GM12872 (cell line): ENCODE measurements around the gene UBE2C.

Source experiments
- TF ChIP-seq, protein P1 (sequence below): IDR thresholded peaks from 3 replicates; pipeline ENCODE4 v1.5.1; 2011; ENCODE audit warnings: low read depth, mild to moderate bottlenecking, low read length, moderate library complexity; ENCODE audit not compliant: insufficient read depth

The UBE2C gene

DNA sequence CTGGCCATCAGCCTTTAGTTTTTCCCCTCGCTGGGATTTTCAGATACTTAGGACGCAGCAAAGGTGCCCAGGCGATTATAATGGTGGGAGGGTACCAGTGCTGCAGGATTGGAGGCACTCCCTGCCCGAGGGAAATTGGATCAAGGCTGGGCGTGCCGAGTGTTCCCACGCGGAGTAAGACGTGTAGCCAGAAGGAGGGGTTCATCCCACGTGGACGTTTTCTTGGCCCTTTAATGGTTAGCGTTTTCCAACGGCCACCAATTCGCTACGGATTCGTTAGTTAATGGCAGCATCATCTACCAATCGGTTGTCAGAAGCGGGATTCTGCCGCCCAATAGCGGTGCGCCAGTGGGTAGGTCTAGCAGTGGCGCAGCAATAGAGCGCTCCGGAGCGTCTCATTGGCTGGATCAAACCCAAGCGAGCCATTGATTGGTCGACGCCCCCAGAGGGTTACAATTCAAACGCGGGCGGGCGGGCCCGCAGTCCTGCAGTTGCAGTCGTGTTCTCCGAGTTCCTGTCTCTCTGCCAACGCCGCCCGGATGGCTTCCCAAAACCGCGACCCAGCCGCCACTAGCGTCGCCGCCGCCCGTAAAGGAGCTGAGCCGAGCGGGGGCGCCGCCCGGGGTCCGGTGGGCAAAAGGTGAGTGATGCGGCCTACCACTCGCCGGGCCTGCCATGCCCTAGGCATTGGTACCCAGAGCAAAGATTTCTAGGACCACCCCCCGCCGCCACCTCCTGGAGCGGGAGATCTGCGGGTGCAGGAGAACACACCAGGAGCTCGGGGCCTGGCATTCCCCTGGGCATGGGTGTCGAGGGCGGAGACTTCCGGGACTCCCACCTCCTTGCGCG, at the start of gene UBE2C:
Gene UBE2C, plus strand, starts transcription at position 488 of the 849 bp plus-strand sequence. Its CDS starts 52 bp downstream, at position 540.
- TF ChIP-seq, protein P1, sequence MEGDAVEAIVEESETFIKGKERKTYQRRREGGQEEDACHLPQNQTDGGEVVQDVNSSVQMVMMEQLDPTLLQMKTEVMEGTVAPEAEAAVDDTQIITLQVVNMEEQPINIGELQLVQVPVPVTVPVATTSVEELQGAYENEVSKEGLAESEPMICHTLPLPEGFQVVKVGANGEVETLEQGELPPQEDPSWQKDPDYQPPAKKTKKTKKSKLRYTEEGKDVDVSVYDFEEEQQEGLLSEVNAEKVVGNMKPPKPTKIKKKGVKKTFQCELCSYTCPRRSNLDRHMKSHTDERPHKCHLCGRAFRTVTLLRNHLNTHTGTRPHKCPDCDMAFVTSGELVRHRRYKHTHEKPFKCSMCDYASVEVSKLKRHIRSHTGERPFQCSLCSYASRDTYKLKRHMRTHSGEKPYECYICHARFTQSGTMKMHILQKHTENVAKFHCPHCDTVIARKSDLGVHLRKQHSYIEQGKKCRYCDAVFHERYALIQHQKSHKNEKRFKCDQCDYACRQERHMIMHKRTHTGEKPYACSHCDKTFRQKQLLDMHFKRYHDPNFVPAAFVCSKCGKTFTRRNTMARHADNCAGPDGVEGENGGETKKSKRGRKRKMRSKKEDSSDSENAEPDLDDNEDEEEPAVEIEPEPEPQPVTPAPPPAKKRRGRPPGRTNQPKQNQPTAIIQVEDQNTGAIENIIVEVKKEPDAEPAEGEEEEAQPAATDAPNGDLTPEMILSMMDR = no peak

DNA sequence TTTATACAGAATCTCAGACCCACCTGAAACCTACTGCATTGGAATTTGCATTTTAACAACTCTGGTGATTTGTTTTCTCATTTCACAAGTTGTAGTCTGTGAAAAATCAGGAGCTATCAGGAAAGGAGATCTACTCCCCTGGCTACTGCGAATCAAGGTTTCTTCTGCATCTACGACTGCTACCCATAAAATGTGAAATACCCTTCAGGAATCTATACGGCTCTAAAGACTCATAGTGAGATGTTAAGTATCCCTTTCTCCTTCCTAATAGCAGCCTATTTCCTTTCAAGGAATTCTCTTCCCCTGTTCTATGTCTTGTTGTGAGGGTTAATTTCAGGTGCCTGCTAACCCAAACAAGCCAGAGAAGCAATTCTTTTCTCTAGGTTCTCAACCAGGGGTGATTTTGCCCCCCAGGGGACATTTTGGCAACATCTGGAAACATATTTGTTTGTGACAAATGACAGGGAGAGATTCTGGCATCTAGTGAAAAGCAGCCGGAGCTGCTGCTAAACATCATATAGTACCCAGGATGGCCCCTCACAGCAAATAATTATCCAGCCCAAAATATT, 47.1 kb upstream of the UBE2C start:
- TF ChIP-seq, protein P1 = no peak

DNA sequence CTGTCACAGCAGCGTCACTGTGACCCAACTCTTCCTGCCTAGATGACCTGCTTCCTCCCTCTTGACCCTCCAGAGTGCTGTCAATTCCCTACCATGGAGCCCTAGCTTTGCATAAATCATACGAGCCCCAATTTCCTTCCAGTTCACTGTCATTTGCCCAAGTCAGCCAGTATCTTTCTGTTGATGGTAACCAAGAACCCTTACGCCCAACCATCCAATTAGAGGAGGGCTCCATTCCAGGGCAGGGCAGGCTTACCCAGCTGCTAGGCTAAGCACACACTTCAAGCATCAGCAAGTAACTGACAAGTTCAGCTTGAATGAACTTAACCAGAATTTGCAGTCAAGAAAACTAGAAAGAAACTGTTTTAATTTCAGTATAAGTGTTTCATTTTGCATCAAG, 46.5 kb upstream of the UBE2C start:
- TF ChIP-seq, protein P1 = no peak

DNA sequence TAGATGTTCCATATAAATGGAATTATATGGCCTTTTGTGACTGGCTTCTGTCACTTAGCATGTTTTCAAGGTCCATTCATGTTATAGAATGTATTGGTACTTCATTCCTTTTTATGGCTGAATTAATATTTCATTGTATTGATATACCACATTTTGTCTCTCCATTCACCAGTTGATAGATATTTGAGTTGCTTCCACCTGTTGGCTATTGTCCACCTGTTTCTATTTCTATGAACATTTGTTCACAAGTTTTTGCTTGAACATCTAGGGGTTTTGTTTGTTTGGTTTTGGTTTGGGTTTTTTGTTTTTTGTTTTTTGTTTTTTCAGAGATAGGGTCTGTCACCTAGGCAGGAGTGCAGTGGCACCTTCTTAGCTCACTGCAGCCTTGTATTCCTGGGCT, 44.0 kb upstream of the UBE2C start:
- TF ChIP-seq, protein P1 = no peak

DNA sequence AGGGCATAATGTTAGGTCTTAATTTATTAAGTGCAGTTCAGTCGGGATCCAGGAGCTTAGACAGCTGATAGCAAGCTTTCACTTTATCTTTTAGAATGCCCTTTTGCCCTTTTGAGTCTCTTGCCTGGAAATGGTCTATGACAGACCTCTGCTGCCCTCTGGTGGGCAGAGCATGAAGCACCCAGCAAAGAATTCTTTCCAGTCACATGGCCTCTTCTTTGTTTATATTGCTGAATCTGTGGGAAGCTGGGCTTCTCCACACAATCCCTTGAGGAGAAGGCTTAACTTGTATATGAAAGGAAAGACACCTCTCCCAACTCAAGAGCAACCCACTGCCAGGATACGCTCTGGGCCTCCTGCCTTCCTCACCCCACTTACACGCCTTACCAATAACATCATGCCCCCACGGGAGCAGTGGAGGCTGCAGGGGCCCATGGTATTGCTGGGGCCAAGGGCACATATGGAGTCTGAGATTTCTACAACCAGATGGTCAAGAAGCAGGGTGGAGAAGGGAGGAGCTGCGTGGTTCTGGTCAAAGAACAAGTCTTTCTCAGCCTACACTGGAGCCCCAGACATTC, 41.2 kb upstream of the UBE2C start:
- TF ChIP-seq, protein P1 = peak; percentile 91

DNA sequence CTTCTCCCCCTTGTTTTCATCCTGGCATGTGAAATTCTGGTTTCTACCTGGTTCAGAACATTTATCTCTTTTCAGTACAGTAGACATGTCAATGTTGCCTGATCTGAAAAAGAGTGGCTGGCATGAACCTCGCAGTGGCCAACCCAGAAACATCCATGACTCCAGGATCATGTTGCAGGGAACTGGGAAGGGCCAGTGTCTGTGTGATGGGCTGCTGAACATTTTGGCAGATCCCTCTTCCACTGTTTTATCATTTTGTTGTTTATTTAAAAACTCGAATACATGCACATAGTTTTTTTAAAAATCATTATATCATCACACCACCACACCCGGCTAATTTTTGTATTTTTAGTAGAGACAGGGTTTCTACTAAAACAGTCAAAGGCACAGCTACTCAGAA, 39.8 kb upstream of the UBE2C start:
- TF ChIP-seq, protein P1 = no peak

DNA sequence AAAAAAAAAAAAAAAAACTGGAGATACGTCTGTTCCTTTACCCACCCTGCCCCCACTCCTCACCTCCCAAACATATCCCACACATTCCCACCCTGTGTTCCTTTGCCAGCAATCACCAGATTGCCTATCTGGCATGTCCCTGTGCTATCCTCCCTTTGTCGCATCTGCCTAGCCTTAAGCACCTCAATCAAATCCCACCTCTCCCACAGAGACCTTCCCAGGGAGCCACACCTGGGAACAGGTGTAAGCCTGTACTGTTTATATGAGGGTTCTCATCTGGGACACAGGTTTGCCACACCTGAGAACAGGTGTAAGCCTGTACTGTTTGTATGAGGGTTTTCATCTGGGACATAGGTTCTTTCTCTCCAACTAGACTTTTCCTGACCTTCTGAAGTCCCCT, 37.5 kb upstream of the UBE2C start:
- TF ChIP-seq, protein P1 = no peak
